ENCODE measurements around the gene HGS.

HGS gene

DNA sequence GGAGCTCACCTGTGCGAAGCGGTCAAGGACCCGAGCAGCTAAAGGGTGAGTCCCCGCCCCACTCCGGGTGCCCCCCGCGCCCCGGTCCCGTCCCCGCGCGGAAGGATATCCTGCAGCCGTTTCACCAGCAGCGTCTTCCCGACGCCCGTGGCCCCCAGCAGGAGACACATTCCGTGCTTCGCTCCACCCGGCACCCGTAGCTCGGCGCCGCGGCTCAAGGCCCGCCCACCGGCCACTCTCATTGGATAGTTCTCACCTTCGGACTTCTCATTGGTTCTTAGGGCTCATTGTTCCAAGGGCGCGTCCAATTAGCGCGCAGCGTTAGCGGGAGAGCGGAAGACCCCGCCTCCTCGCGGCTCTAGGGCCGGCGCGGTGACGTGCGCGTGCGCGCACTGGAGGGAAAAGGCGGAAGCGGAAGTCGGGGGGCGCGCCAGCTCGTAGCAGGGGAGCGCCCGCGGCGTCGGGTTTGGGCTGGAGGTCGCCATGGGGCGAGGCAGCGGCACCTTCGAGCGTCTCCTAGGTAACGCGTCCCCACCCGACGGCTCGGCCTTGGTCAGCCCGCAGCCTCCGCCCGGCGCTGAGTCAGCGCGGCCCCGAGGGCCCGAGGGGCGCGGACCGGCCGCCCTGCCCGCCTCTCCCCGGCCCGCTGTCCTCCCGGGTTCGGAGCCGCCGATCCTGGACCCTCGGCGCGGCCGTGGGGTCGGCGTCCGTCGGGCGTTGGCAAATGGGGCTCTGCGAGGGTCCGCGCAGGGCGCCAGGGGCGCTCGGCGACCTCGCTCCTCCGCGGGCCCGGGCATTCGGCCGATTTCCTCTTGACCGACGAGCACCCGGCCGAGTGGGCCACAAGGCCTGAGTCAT is at the start of gene HGS, which contains the start of gene ARL16:
HGS (plus strand) TSS at position 428 of the 858 bp plus-strand sequence; CDS start at position 484, 56 bp downstream.
ARL16 (minus strand) TSS at position 214 of the 858 bp plus-strand sequence; CDS start at position 170, 44 bp downstream.
- peak; percentile 99 for DNase-seq (ENCODE audit: insufficient read length, low spot score)
- FAIRE-seq: peak; percentile 92

DNA sequence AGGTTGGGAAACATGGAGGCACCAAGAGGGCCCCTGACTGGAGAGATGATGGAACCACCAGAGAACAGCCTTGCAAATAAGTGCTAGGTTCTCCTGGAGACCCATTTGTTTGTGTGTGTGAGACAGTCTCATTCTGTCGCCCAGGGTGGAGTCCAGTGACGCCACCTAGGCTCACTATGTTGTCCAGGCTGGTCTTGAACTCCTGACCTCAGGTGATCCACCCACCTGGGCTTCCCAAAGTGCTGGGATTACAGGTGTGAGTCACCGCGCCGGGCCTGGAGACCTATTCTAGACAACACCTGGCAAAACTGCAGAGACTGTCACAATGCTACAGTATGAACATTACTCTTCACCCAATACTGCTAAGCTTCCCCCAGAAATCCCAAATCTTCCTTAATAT is 48.4 kb upstream of the HGS start:
- no peak for FAIRE-seq
- no peak for DNase-seq (ENCODE audit: insufficient read length, low spot score)

- peak; percentile 45 for DNase-seq (ENCODE audit: insufficient read length, low spot score)
- FAIRE-seq: no peak
Measured at GRCh38 chr17:81635973-81636504, 47.8 kb upstream of the HGS start.

- peak; percentile 60 for FAIRE-seq
- peak; percentile 93 for DNase-seq (ENCODE audit: insufficient read length, low spot score)
Measured at GRCh38 chr17:81636505-81637288, 47.1 kb upstream of the HGS start, which contains the start of the genes NPLOC4 and TSPAN10. Gene NPLOC4 (minus strand): TSS chr17:81637112. CDS start chr17:81636930, 182 bp downstream. Gene TSPAN10 (plus strand): TSS chr17:81637196. CDS start chr17:81642413, 5,217 bp downstream.

DNA sequence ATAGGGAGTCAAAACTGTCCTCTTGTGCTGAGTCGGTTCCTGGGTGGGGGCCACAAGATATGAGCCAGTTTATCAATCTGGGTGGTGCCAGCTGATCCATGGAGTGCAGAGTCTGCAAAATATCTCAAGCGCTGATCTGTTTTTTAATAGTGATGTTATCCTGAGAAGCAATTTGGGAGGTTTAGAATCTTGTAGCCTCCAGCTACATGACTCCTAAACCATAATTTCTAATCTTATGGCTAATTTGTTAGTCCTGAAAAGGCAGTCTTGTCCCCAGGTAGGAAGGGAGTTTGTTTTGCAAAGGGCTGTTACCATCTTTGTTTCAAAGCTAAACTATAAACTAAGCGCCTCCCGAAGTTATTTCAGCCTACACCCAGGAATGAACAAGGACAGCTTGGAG is 45.1 kb upstream of the HGS start:
- DNase-seq (ENCODE audit: insufficient read length, low spot score) (no peak), FAIRE-seq (no peak)

GRCh38 chr17:81640011-81640410 is 43.8 kb upstream of the HGS start:
- no peak for FAIRE-seq
- DNase-seq (ENCODE audit: insufficient read length, low spot score): no peak

DNA sequence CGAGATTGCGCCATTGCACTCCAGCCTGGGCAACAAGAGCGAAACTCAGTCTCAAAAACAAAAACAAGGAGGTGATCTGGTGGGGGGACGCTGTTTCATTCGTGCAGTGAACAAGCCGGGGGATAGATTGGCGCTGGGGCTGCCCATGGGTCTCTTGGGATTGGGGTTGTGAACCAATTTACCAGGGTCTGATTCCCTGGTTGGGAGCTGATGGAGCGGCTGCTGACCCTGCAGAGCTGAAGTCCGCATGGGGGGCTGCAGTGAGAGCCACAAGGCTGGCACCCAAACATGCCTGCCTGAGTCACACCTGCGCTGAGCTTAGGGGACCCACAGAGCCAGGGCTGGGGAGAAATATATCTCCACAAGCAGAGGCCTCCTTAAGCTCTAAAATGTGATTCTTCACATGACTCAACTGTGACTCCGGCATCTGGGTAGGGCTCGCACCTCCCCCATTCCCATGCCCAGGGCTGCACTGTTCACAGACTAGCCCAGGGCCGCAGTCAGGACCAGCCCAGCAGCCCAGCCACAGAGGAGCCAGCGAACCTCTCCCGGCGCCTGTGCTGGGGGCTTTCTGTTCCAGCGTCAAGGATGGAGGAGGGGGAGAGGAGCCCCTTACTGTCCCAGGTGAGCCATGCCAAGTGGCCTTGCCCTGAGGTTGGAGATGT is 41.9 kb upstream of the HGS start:
- DNase-seq (ENCODE audit: insufficient read length, low spot score) (peak; percentile 80), FAIRE-seq (no peak)

DNA sequence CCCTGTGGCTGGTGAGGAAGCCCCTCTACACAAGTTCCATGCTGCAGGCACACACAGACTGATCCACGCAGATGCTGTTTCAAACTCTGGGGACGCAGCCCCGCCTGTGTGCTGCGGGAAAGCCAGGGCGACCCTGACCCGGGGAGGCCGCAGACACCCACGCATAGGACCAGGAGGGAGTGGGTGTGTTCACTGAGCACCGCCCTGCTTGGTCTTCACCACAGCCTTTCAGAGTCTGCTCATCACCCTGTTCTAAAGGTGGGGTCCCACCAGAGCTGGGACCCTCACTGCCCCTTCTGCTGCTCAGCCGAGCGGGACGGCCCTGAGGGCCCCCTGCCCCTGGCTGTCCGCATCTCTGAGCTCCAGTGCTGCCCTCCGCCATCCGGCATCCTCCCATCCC is 39.3 kb upstream of the HGS start:
- FAIRE-seq (no peak), DNase-seq (ENCODE audit: insufficient read length, low spot score) (no peak)

- DNase-seq (ENCODE audit: insufficient read length, low spot score) (no peak), FAIRE-seq (peak; percentile 83)
Measured at GRCh38 chr17:81644976-81645952, 38.5 kb upstream of the HGS start.

- DNase-seq (ENCODE audit: insufficient read length, low spot score) (no peak), FAIRE-seq (no peak)
Measured at GRCh38 chr17:81646869-81647600, 36.8 kb upstream of the HGS start.

- no peak for DNase-seq (ENCODE audit: insufficient read length, low spot score)
- FAIRE-seq: no peak
Measured at GRCh38 chr17:81647640-81648012, 36.2 kb upstream of the HGS start.

DNA sequence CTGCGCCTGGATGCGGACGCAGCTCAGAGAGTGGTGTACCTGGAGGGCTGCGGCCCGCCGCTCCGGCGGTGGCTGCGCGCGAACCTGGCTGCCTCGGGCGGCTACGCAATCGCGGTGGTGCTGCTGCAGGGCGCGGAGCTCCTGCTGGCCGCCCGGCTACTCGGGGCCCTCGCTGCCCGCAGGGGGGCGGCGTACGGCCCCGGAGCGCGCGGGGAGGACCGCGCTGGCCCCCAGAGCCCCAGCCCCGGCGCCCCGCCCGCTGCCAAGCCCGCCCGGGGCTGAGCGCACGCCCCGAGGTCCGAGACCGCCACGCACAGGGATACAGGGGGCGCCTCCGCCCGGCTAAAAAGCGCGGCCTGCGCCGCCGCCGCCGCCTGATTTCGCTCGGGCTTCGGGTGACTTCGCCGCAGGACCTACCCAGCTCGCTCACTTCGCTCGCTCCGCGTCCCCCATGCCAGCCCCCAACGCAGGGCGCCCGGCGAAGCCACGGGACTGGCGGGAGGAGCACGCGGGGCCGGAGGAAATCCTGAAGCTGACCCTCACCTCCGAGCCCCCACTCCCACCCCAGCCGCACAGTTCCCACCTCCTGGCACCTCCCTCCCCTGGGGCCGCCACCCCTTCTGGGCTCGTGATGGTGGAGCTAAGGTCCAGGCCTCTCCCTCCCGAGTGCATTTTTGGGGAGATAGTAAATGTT is 35.7 kb upstream of the HGS start:
- DNase-seq (ENCODE audit: insufficient read length, low spot score) (no peak), FAIRE-seq (no peak)

GRCh38 chr17:81648707-81649085 is 35.1 kb upstream of the HGS start:
- DNase-seq (ENCODE audit: insufficient read length, low spot score): no peak
- no peak for FAIRE-seq

- no peak for FAIRE-seq
- DNase-seq (ENCODE audit: insufficient read length, low spot score): no peak
Measured at GRCh38 chr17:81650951-81651350, 32.9 kb upstream of the HGS start.

DNA sequence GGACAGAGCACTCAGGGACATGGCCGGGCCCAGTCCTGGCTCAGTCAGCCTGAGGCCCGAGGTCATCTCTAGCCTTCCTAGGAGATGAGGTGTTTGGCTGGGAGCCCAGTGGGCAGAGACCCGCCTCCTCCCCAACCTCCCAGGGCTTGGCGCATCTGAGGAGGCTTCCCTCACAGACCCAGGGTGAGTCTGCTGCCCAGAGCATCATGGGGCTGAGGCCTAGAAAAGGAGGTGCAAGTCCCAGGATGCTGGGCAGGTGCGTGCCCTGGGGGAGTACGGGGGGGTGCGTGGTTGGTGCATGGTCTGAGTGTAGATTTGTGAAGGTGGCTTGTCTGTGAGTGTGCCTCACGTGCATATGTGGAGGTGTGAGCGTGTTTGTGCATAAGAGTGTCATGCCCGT is 32.1 kb upstream of the HGS start:
- FAIRE-seq: peak; percentile 54
- DNase-seq (ENCODE audit: insufficient read length, low spot score): peak; percentile 91

DNA sequence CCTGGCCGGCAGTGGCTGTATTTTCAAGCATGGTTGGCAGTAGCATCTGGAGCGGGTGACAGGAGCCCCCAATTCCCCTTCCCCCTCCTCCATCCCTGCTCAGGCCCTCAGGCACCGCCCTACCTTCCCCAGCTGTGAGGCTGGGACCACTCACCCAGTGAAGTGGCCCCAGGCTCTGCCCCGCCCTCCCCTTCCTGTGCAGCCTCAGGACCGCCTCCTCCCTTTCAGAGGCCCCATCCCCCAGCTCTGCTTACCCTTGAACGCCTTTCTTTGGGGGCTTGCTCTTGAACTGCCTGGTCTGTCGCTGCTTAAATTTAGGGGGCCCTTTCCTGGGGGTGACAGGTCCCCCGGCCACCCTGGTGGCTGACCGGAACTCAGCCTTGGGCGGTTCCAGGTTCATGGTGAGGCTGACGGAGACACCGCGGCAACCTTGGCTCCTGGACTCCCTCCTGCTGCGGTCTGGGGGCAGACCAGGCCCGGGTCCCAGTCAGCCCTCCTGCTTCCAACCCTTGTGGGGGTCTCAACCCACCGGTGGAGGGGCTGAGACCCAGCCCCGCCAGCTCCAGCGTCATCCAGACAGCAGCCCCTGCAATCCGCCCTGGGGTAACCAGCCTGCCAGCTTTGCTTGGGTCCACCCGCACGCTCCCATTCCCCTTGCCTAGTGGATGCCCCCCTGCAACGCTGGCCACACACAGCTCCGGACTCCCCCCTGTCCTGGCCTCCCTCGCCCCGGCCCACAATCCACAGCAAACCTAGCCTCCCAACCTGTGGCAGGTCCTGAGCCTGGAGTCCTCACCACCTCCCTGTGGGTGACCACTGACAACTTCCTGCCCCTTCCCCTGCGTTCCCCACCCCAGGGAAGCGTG is 30.7 kb upstream of the HGS start:
- DNase-seq (ENCODE audit: insufficient read length, low spot score) (no peak), FAIRE-seq (no peak)

- FAIRE-seq: no peak
- no peak for DNase-seq (ENCODE audit: insufficient read length, low spot score)
Measured at GRCh38 chr17:81655378-81656117, 28.3 kb upstream of the HGS start.

Measured in HTR-8/SVneo (cell line).